CD8-positive, alpha-beta memory T cell (primary cell): Measurements from ENCODE around the gene ICAM1. TPM values are rescaled to one million over a fixed set of nuclear protein-coding genes. Genes with fewer than 3 reads are reported as not detected.

Experiments
- CTCF ChIA-PET: fragments of 350-600 bp; sonication (Branson Sonifier 250); formaldehyde crosslinking; loops from one replicate; lab custom pipeline; 2021; ENCODE audit warnings: antibody characterized with exemption; lab: Charles Lee
- POLR2A ChIA-PET: fragments of 350-600 bp; sonication (Branson Sonifier 250); formaldehyde crosslinking; loops from one replicate; lab custom pipeline; 2021; ENCODE audit warnings: antibody characterized with exemption; lab: Charles Lee
- DNase-seq, 5 donors: peaks; one replicate each; pipeline versions ENCODE4 v3.0.0 to v3.0.0-alpha.2; 2020 to 2022; ENCODE audit warnings: mixed read lengths in 1 of 5
- H3K27ac ChIP-seq: one replicate; pipeline ENCODE4 v1.7.0; 2013; ENCODE audit warnings: low read depth, mild to moderate bottlenecking, low read length, moderate library complexity
- H3K27me3 ChIP-seq: 2 replicates; pipeline ENCODE4 v1.7.0; 2013; ENCODE audit warnings: low read length, mild to moderate bottlenecking; ENCODE audit not compliant: insufficient read depth, poor library complexity, severe bottlenecking
- H3K36me3 ChIP-seq: 2 replicates; pipeline ENCODE4 v1.7.0; 2013; ENCODE audit warnings: mild to moderate bottlenecking, low read length, moderate library complexity; ENCODE audit not compliant: insufficient read depth
- H3K4me1 ChIP-seq: 2 replicates; pipeline ENCODE4 v1.7.0; 2013; ENCODE audit warnings: mild to moderate bottlenecking, low read length, moderate library complexity; ENCODE audit not compliant: insufficient read depth
- H3K4me3 ChIP-seq: 2 replicates; pipeline ENCODE4 v1.7.0; 2013; ENCODE audit warnings: mild to moderate bottlenecking, low read length
- H3K9me3 ChIP-seq: 2 replicates; pipeline ENCODE4 v1.7.0; 2013; ENCODE audit warnings: mild to moderate bottlenecking, low read length
- H3K27ac Mint-ChIP-seq, 8 donors: one replicate each; pipeline ENCODE4 v1.8.0; 2020 to 2021; ENCODE audit warnings: mixed read lengths in 8 of 8, mild to moderate bottlenecking in 6 of 8, inconsistent platforms in 3 of 8, moderate library complexity in 3 of 8
- H3K27me3 Mint-ChIP-seq, 2 donors: one replicate each; pipeline ENCODE4 v1.8.0; 2020 to 2021; ENCODE audit warnings: mixed read lengths in 2 of 2, mild to moderate bottlenecking in 1 of 2, moderate library complexity in 1 of 2
- H3K36me3 Mint-ChIP-seq, 3 donors: one replicate each; pipeline ENCODE4 v1.8.0; 2020 to 2021; ENCODE audit warnings: mixed read lengths in 3 of 3, inconsistent platforms in 1 of 3, mild to moderate bottlenecking in 1 of 3
- H3K4me1 Mint-ChIP-seq, 3 donors: one replicate each; pipeline ENCODE4 v1.8.0; 2020 to 2021; ENCODE audit warnings: mixed read lengths in 3 of 3, inconsistent platforms in 1 of 3, mild to moderate bottlenecking in 1 of 3
- H3K4me3 Mint-ChIP-seq, 7 donors: one replicate each; pipeline ENCODE4 v1.8.0; 2020 to 2021; ENCODE audit warnings: mixed read lengths in 7 of 7, mild to moderate bottlenecking in 6 of 7, moderate library complexity in 4 of 7, inconsistent platforms in 2 of 7
- H3K9me3 Mint-ChIP-seq, 5 donors: one replicate each; pipeline ENCODE4 v1.8.0; 2020 to 2022; ENCODE audit warnings: mixed read lengths in 5 of 5, mild to moderate bottlenecking in 3 of 5, moderate library complexity in 2 of 5, inconsistent platforms in 1 of 5
- polyA plus RNA-seq: library from polyadenylated mRNA; unstranded; fragments of 300-500 nt; fragmentation: Illumina TruSeq; gene quantifications from one replicate; pipeline ENCODE4 v1.2.3, GENCODE V29; 2021
- total RNA-seq, 2 experiments: library from RNA; stranded (reverse); gene quantifications; one replicate each; pipeline ENCODE4 v1.2.3, GENCODE V29; 2021

The ICAM1 gene
- total and polyA plus RNA-seq, 3 experiments from 2014 or later, result 13.1 to 66.8 (median 65.8) TPM

DNA sequence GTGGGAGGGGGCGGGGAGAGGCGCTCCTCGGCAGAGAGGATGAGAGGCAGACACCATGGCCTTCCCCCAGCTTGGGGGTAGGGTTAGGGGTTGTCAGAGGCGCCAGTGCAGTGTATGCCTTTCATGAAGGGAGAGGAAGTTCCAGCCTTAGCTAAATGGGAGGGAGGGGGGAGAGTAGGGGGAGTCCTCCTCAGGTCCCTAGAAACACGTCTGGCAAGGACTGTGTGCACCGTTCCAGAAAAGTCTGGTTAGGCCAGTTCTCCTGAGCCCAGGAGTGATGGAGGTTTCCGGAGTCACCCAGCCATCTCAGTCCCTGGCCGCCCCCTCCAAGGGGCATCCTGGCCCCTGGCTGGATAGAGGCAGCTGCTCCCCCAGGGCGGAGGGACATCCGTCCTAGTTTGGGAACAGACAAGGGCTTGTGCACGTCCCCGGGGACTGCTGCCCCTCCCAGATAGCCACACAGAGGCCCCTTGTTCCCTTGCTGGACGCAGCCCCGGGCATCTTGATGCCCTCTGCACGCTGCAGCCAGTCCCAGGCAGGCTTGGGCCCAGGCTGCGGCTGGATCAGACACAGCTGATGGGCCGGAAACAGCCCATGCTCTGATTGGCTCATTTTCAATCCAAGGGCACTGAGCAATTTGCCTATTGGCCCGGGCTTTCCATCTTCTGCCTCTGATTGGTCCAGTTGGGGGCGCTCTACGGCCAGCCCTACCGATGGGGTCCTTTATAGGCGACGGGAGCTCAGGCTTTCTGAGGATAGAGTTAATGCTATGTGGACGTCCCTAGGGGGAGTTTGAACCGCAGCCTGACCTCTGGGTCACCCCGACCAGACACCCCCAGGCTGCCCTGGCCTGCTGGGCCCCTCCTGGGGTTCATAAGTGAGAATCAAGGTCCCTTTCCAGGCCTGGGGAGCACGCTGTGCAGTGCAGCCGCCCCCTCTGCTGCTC, 43.6 kb upstream of the ICAM1 start:
- H3K36me3 Mint-ChIP-seq, result peaks cover 0 to 16% (median 6%) of the 10 kb centered on the region in 3 donors
- DNase-seq, result no peak
- Histone ChIP-seq H3K27ac (no peak overlapping the region), H3K4me1 (peaks cover 20% of the 10 kb centered on the region), H3K4me3 (no peak overlapping the region), H3K9me3 (no peaks in the 10 kb centered on the region), H3K27me3 (no peaks in the 10 kb centered on the region), H3K36me3 (no peaks in the 10 kb centered on the region)
- H3K4me3 Mint-ChIP-seq, result peak overlapping the region in 1 of 7 donors; percentile 44
- H3K27ac Mint-ChIP-seq, result peak overlapping the region in 1 of 8 donors; percentile 12
- ChIA-PET POLR2A (interaction anchor here (0.6 kb wide), 1 partner anchor 418 kb away, joined by 9 read pairs; no protein-coding TSS in a partner anchor), CTCF (interaction anchor here (1.4 to 10.5 kb wide), 4 partner anchors 20 to 26 kb away, joined by 4 to 73 read pairs (median 6); no protein-coding TSS in a partner anchor)
- H3K4me1 Mint-ChIP-seq, result peaks cover 9 to 26% (median 20%) of the 10 kb centered on the region in 3 donors
- H3K27me3 Mint-ChIP-seq, result no peaks in the 10 kb centered on the region
- H3K9me3 Mint-ChIP-seq, result no peaks in the 10 kb centered on the region

DNA sequence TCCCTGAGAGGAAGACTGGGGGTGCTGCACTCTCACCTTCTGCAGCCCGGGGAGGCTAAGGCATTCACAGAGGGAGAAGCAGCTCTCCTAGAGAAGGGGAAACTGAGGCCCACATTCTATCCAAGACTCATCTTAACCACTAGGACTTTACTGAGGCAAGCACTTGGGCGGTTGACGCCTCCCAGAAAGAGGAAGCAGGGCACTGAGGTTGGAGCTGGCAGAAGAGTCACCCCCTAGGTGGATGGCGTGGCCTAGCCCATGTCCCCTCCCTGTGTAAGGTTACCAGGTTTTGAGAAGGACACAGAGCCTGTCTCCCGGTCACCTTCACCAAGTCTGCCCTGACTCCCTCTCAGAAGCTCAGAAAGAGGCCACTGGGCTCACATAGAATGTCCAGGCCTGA, 42.5 kb upstream of the ICAM1 start:
- Mint-ChIP-seq H3K4me1 (peaks cover 9 to 26% (median 20%) of the 10 kb centered on the region in 3 donors), H3K27ac (peak overlapping the region in 3 of 8 donors; percentile 38 to 99 (median 60)), H3K36me3 (peaks cover 0 to 12% (median 3%) of the 10 kb centered on the region in 3 donors), H3K9me3 (no peaks in the 10 kb centered on the region), H3K4me3 (peak overlapping the region in 4 of 7 donors; percentile 11 to 97 (median 44)), H3K27me3 (no peaks in the 10 kb centered on the region)
- Histone ChIP-seq H3K4me3 (no peak overlapping the region), H3K9me3 (no peaks in the 10 kb centered on the region), H3K36me3 (no peaks in the 10 kb centered on the region), H3K4me1 (peaks cover 20% of the 10 kb centered on the region), H3K27ac (no peak overlapping the region), H3K27me3 (no peaks in the 10 kb centered on the region)
- POLR2A ChIA-PET, result interaction anchor here (0.6 kb wide), 1 partner anchor 11 kb away, joined by 5 read pairs; no protein-coding TSS in a partner anchor
- CTCF ChIA-PET, result interaction anchor here (0.8 to 10.5 kb wide), 6 partner anchors 8 to 95 kb away, joined by 3 to 73 read pairs (median 6); no protein-coding TSS in a partner anchor
- DNase-seq, result no peak

DNA sequence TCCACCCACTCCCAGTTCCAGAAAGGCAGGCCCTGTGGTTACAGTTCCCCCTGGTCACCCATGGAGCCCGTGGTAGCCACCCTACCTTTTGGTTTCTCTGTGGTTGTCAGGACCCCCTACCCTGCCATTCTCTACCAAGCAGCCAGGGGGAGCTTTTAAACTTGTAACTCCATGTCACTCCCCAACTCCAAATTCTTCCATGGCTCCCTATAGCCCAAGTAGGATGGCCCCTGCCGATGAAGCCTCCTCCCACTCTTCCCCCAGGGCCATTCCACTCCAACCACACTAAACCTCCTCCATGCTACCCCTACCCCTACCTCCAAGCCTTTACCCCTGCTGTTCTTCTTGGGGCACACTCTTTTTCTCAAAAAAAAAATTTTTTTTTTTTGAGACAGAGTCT, 42.0 kb upstream of the ICAM1 start:
- Mint-ChIP-seq H3K27me3 (no peaks in the 10 kb centered on the region), H3K4me1 (peaks cover 9 to 26% (median 21%) of the 10 kb centered on the region in 3 donors), H3K27ac (peak overlapping the region; percentile 24 to 99 (median 89)), H3K9me3 (no peaks in the 10 kb centered on the region), H3K36me3 (peaks cover 0 to 12% (median 3%) of the 10 kb centered on the region in 3 donors), H3K4me3 (peak overlapping the region; percentile 53 to 97 (median 76))
- DNase-seq, result peak in 4 of 5 donors; percentile 30 to 64 (median 46)
- H3K36me3 ChIP-seq, result no peaks in the 10 kb centered on the region
- H3K4me3 ChIP-seq, result no peak overlapping the region
- ChIA-PET POLR2A (interaction anchor here (0.6 kb wide), 1 partner anchor 10 kb away, joined by 5 read pairs; no protein-coding TSS in a partner anchor), CTCF (interaction anchor here (0.8 to 10.5 kb wide), 7 partner anchors 9 to 96 kb away, joined by 3 to 73 read pairs (median 4); no protein-coding TSS in a partner anchor)
- no peaks in the 10 kb centered on the region for H3K9me3 ChIP-seq
- H3K27ac ChIP-seq, result no peak overlapping the region
- H3K4me1 ChIP-seq, result peaks cover 20% of the 10 kb centered on the region
- H3K27me3 ChIP-seq, result no peaks in the 10 kb centered on the region

- Mint-ChIP-seq H3K4me1 (peaks cover 12 to 29% (median 24%) of the 10 kb centered on the region in 3 donors), H3K4me3 (peak overlapping the region; percentile 85 to 97 (median 90)), H3K27me3 (no peaks in the 10 kb centered on the region), H3K27ac (peak overlapping the region; percentile 77 to 99 (median 92)), H3K36me3 (peaks cover 0 to 3% (median 0%) of the 10 kb centered on the region in 3 donors), H3K9me3 (no peaks in the 10 kb centered on the region)
- CTCF ChIA-PET, result interaction anchor here (1.2 to 10.5 kb wide), 2 partner anchors 15 to 20 kb away, joined by 3 to 73 read pairs; no protein-coding TSS in a partner anchor
- Histone ChIP-seq H3K27me3 (no peaks in the 10 kb centered on the region), H3K9me3 (no peaks in the 10 kb centered on the region), H3K27ac (peak overlapping the region; percentile 88), H3K4me1 (peaks cover 25% of the 10 kb centered on the region), H3K4me3 (peak overlapping the region; percentile 79), H3K36me3 (no peaks in the 10 kb centered on the region)
- peak; percentile 34 to 81 (median 63) for DNase-seq
- POLR2A ChIA-PET, result interaction anchor here (0.6 kb wide), 1 partner anchor 129 kb away, joined by 8 read pairs; no protein-coding TSS in a partner anchor
Measured at GRCh38 chr19:10230173-10230860, 40.6 kb upstream of the ICAM1 start.

DNA sequence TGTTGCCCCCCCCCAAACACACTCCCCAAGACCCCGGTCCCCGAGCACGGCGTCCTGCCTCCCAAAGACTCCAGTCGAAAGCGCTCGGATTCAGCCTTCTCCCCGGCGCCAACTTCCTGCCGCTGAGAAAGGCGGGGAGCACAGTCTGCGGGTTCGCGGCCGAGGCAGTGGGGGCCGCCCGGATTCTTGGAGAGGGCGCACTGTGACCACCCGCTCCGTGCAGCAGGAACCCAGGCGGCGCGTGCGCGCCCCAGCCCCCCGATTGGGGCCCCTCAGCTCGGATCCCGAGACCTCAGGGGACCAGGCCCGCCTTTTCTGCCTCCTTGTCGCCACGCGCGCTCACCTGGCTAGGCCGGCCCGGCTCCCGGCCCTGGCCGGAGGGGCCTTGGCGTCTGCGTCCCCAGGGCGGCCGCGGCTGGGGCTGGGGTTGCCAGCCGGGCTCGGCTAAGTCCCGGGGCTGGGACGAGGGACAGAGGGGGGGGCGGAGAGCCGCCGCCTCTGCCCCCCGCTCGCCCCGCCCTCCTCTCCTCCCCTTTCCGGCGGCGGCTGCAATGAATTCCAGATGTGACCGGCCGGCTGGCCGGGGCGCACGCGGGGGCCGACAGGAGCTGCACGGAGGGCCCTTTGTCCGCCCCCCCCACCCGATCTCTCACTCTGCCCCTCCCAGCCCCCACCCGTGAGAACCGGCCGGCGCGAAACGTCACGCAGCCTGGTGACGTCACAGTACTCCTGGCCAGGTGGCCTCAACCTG, 39.9 kb upstream of the ICAM1 start, which contains the start of gene S1PR2:
Gene S1PR2 (minus strand): TSS at position 471 of the 751 bp plus-strand sequence. CDS start 6,426 bp downstream, outside the sequence.
- Histone ChIP-seq H3K9me3 (no peaks in the 10 kb centered on the region), H3K36me3 (no peaks in the 10 kb centered on the region), H3K27me3 (no peaks in the 10 kb centered on the region), H3K4me1 (peaks cover 31% of the 10 kb centered on the region), H3K4me3 (peak within 1 kb of the TSS; percentile 79), H3K27ac (peak within 1 kb of the TSS; percentile 88)
- ChIA-PET POLR2A (no interaction called here), CTCF (interaction anchor here (1.6 to 10.5 kb wide), 2 partner anchors 11 to 19 kb away, joined by 4 to 73 read pairs; no protein-coding TSS in a partner anchor)
- H3K36me3 Mint-ChIP-seq, result peaks cover 0 to 3% (median 0%) of the 10 kb centered on the region in 3 donors
- H3K27ac Mint-ChIP-seq, result peak within 1 kb of the TSS; percentile 77 to 99 (median 92)
- no peaks in the 10 kb centered on the region for H3K9me3 Mint-ChIP-seq
- H3K27me3 Mint-ChIP-seq, result no peaks in the 10 kb centered on the region
- H3K4me1 Mint-ChIP-seq, result peaks cover 19 to 37% (median 31%) of the 10 kb centered on the region in 3 donors
- peak within 1 kb of the TSS; percentile 85 to 97 (median 90) for H3K4me3 Mint-ChIP-seq
- DNase-seq, result peak; percentile 56 to 81 (median 68)

DNA sequence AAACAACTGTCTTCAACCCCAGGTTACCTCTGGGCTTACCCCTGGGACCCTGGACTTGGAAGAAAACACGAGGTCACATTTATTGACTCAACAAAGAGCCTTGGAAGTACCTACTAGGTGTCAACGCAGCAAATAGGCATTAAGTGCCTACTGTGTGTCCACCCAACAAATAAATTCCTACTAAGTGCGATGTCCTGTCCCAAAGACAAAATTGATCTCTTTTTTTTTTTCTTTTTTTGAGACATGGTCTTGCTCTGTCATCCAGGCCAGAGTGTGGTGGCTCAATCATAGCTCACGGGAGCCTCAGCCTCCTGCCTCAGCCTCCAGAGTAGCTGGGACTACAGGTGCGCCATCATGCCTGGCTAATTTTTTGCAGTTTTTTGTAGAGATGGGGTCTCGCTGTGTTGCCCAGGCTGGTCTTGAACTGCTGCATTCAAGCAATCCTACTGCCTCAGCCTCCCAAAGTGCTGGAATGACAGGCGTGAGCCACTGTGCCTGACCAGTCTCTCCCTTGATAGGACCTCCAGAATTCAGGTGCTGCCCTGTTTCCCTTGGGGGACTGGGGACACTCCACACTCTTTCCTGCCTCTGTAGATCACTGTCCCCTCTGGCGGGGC, 39.2 kb upstream of the ICAM1 start:
- Mint-ChIP-seq H3K27ac (peak overlapping the region; percentile 70 to 99 (median 92)), H3K27me3 (peaks cover 0 to 1% of the 10 kb centered on the region in 2 donors), H3K4me3 (peak overlapping the region; percentile 68 to 97 (median 83)), H3K4me1 (peaks cover 24 to 40% (median 33%) of the 10 kb centered on the region in 3 donors), H3K9me3 (no peaks in the 10 kb centered on the region), H3K36me3 (peaks cover 0 to 3% (median 0%) of the 10 kb centered on the region in 3 donors)
- Histone ChIP-seq H3K27ac (peak overlapping the region; percentile 88), H3K9me3 (no peaks in the 10 kb centered on the region), H3K36me3 (no peaks in the 10 kb centered on the region), H3K4me3 (peak overlapping the region; percentile 79), H3K4me1 (peaks cover 38% of the 10 kb centered on the region), H3K27me3 (no peaks in the 10 kb centered on the region)
- CTCF ChIA-PET, result interaction anchor here (1.6 to 10.5 kb wide), 2 partner anchors 12 to 19 kb away, joined by 4 to 73 read pairs; no protein-coding TSS in a partner anchor
- POLR2A ChIA-PET, result no interaction called here
- DNase-seq, result no peak
